HG03095 (cell line): Measurements from ENCODE around the gene MGMT.

Source experiments
- ATAC-seq: cut with Tn5 transposase; IDR thresholded peaks from one replicate; pipeline ENCODE4 v1.9.1; 2021; ENCODE audit warnings: moderate library complexity; ENCODE audit not compliant: unreplicated experiment

Gene MGMT

GRCh38 chr10:129494176-129494575 is 27.1 kb downstream of the MGMT start:
- no peak for ATAC-seq

DNA sequence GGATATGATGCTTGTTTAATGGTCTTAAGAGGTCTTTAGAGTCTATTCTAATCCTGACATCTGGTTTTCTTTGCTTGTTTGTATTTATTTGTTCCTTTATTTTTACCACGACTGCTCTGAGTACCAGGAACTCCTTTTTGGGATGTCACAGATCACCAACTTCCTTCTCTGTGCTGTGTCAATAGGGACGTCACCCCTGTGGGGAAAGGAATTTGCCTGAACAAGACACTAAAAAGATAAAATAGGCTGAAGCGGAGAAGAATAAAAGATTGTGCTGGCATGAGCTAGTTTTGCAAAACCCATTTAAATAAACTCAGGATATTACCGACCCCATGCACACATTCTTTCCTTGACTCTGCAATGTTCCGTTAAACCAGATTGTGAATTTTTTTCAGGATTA is 27.7 kb downstream of the MGMT start:
- no peak for ATAC-seq

- no peak for ATAC-seq
Observed at GRCh38 chr10:129495256-129495655, 28.2 kb downstream of the MGMT start.

- ATAC-seq, result no peak
Observed at GRCh38 chr10:129495698-129496097, 28.7 kb downstream of the MGMT start.

- no peak for ATAC-seq
Observed at GRCh38 chr10:129497013-129497412, 30.0 kb downstream of the MGMT start.

DNA sequence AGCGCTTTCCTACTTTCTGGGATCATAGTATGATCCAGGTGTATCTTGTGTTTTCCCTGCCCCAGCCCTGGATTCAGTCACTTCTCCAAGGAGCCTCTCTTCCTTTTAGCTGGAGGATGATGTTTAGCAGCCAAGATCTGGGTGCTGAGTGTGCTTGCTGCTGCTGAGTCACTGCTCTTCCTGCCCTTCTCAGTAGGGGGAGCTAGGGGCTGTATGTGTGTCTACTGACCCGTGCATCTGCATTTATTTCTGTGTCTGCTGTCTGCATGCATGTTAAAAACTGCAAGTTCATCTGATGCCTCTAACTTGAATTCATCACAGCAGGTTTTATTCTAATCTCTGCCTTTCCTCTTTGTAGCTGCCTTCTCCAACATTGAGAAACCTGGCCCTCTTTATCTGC is 31.6 kb downstream of the MGMT start:
- no peak for ATAC-seq

DNA sequence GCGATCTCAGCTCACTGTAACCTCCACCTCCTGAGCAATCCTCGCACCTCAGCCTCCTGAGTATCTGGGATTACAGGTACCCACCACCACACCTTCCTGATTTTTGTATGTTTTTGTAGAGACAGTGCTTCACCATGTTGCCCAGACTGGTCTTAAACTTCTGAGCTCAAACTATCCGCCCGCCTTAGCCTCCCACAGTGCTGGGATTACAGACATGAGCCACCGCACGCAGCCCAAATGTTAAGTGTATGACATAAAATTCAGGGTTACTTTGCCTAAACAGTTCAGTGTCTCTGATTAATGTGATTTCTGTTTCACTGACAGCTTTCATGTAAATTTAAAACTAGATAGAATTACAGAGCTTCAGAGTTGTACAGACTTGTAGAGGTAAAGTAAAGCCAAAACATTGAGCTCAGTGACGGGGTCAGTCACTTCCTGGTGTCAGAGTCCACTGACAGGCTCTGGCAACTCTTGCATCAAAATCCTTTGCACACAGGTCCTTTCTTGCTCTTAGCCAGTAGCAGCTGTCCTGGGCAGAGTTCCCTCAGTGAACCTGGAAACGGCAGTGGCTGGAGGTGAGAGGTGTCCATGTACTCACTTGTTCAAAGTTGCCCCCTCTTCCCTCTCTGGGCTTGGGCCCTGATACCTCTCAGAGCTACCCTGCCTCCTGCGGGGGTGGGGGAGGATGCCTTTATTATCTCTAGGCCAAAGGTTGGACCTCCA is 33.7 kb downstream of the MGMT start:
- ATAC-seq, result no peak

DNA sequence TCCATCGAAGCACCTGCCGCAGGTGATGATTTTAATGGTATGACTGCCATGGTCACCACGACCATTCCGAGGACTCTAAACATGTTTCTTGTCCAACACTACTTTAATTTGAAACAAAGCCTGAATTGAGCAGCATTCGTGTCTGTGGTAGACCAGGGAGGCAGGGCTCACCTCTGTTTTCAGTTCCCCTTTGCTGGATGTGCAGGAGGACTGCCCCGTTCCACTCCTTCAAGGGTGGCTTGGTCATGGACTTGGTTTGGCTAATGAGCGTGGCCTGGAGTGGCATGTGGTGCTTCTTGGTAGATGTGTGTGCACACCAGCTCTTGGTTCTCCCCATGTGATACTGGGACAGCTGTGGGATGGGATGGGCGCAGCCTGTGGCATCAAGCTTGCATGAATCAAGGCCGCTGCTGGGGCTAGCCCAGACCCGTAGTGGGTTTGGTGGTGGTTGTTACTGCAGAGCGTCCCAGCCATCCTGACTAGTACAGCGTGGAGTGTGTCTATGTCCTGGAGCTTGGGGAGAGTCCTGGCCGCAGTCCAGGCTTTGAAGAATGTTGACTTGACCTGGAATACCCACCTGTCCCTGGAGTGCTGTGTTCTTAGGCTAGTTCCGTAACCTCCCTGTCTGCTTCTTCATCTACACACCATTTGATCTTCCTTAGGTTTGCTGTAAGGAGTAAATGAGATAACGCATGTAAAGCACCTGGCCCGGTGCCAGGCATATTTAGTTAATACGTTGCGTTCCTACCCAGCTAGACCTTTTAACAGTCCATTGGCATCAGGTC is 34.8 kb downstream of the MGMT start:
- peak; percentile 96 for ATAC-seq

DNA sequence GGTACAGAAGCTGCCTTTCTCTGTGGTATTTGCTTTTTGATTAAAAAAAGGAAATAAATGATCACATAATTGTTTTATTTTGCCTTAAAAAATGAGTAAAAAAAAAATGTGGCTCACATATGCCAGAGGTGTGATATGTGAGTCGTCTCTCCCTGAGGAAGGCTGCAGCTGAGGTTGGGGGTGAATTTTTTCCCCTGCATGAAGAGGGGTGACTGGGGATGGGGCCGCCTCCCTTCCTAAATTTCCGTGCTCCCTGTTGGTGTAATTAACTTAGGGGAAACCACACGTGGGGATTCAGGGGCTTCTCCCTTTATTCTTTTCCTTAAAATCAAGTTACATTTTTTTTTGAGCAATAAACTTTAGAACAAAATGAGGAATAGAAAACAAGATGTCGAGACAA is 35.4 kb downstream of the MGMT start:
- ATAC-seq, result no peak

DNA sequence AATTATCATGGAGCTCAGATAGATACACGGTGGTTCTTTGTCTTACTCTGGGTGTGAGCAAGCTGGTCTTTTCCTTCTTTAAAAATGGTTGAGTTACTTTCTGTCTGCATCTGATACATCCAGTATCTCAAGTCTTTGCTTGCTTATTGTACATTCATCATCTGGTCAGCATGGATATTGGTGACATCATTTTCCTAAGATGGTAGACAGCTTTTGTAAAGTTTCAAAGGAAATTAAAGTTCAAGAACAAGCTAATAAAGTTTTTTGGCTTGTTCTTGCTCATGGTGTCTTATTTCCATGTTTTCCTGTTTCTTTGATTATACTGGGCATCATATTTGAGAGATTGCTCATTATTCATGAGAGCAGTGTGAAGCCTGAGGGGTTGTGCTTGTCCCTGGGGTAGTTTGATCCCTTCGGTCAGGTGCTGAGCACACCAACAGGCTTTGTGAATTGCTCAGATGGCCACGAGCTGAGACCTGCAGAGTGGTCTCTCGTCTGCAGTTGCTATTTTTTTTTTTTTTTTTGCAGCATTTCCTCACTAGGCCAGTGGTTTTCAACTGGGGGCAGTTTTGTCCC is 38.5 kb downstream of the MGMT start:
- no peak for ATAC-seq

DNA sequence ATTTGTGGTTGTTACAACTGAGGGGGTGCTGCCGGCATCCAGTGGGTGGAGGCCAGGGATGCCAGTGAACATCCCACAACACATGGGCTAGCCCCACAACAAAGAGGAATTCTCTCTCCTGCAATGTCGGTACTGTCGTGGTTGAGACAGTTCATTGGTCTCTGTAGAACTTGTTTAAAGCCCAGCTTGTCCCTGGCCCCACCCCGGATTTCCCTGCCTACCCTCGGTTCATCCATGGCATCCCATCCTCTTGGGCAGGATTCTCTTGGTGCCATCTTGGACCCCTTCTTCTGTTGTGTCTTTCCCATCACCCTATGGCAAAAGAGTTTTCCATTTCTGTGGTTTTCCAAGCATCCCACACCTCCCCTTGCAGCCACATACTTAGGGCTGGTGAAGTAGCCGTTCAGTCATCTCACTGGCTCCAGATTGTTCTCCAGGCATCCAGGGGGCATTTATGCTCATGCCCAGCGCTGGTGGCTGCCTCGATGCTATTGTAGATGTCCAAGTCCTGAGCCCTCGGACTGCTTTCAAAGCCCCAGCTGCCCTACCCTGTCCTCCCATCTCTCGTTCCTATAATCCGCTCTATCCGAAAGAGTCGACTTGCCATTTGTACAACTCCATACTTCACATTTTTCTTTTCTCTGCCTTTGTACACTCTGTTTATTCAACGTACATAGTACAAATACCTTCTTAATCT is 39.2 kb downstream of the MGMT start:
- ATAC-seq, result no peak

GRCh38 chr10:129507216-129507889 is 40.3 kb downstream of the MGMT start:
- no peak for ATAC-seq

DNA sequence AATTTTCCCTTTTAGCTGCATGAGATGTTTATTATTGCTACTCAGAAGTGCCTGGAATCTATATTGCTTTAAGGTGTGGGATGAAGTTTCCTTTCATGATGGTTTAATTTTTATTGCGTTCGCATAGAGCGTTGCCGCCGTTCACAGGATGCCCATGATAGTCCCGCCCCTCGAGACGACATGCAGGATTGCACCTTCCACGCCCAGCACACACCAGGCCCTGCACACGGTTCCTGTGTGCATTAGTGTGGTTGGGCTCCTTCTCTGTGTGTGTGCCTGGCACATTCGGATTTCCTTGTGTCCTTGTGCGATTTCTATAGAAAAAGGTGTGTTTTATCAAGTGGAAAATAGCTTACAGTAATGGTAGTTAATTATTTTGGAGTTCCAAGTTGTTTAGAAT is 42.1 kb downstream of the MGMT start:
- ATAC-seq, result no peak

GRCh38 chr10:129509835-129510234 is 42.8 kb downstream of the MGMT start:
- no peak for ATAC-seq

DNA sequence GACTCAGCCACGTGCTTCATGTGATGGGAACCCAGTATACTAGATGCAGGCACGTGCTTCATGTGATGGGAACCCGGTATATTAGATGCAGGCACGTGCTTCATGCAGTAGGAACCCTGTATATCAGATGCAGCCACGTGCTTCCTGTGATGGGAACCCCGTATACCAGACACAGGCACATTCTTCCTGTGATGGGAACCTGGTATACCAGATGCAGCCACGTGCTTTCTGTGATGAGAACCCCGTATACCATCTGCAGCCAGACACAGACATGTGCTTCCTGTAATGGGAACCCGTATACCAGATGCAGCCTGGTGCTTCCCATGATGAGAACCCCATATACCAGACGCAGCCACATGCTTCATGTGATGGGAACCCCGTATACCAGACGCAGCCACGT is 44.0 kb downstream of the MGMT start:
- ATAC-seq, result no peak

- ATAC-seq, result no peak
Observed at GRCh38 chr10:129511758-129512157, 44.7 kb downstream of the MGMT start.

- ATAC-seq, result no peak
Observed at GRCh38 chr10:129513312-129513711, 46.3 kb downstream of the MGMT start.

- no peak for ATAC-seq
Observed at GRCh38 chr10:129514568-129515451, 47.8 kb downstream of the MGMT start.

- no peak for ATAC-seq
Observed at GRCh38 chr10:129516846-129517679, 50.0 kb downstream of the MGMT start.
